GM21515 (cell line): ENCODE measurements around the gene ZCCHC9.
"Not testable (repeated sequence)": the region's sequence is repeated elsewhere in the genome, so short reads cannot be mapped to it uniquely, and the experiment has no call there.

Source experiments
- ATAC-seq: cut with Tn5 transposase; IDR thresholded peaks from one replicate; pipeline ENCODE4 v1.9.1; 2021; ENCODE audit not compliant: unreplicated experiment

The ZCCHC9 gene

DNA sequence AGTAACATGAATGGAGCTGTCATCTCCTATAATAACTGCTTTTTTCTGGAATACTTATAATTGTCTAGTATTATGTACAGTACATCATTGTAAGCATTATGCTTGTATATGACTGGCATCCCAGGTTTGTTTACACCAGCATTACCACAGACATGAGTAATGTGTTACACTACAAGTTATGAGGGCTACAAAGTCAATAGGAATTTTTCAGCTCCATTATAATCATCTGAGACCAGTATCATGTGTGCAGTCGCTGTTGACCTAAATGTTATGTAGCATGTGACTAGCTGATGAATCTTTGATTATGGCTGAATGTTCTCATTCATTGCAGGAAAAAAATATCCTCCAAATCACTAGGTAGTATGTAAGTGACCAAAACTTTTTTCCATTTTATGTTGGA lies 2.2 kb downstream of the ZCCHC9 start:
- ATAC-seq = no peak

DNA sequence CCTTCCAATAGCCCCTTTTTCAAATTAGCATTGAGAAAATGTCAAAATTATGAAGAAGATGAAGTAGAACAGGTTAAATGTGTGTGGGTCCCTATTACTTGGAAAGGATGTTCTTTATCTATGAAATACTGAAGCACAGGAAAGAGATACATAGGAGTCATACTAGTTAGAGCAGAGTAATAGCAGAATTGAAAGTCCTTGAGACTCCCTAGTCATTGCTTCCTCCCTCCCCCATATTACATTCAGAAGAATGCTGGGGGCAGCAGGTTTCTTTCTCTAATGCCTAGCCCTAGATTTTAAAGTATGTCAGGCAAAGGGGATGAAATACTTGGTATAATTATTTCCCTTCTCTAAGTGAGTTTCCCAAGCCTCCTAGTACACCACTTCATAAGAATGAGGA lies 4.4 kb downstream of the ZCCHC9 start:
- ATAC-seq = no peak

DNA sequence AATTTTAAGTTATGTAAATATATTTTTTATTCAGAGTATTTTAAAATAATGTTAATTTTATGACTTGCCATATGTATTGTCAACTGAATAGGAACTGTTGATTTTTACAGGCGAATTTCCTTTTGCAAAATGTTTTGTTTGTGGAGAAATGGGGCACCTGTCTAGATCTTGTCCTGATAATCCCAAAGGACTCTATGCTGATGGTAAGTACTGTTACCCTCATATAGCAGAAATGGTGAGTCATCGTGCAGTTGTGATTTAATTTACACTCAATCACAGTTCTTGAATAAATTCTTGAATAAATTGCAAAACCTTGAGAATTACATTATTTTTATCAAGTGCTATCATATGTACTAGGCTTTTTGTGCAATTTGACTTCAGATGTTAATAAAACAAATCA lies 7.4 kb downstream of the ZCCHC9 start:
- ATAC-seq = no peak

DNA sequence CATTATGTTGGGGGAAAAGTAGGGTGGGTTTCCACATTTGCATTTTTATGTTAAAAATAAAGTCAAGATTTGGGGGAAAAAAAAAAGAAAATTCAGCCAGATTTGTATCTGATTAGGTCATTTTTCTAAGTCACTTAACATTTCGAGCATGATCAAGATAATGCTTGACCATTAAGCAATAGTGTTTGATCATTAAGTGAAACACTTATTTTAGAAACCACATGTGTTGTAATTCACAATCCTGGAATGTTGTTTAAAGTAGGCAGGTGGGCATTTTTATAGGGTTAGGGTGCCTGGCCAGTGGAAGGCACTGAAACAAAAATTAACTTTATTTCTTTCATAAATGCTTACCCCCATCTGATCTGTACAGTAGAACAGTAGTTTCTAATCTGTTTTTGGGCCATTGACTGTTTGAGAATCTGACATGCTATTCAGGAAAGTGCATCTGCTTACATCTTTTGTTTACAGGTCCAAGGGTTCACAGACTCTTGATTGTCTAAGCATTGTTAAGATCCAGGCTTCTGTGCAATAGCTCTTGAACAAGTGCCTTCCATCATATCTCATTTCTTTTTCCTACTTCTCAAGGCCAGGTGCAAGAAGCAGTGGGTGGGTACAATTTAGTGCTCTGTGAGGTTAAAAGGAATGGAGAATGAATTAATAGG lies 9.1 kb downstream of the ZCCHC9 start:
- ATAC-seq = no peak

DNA sequence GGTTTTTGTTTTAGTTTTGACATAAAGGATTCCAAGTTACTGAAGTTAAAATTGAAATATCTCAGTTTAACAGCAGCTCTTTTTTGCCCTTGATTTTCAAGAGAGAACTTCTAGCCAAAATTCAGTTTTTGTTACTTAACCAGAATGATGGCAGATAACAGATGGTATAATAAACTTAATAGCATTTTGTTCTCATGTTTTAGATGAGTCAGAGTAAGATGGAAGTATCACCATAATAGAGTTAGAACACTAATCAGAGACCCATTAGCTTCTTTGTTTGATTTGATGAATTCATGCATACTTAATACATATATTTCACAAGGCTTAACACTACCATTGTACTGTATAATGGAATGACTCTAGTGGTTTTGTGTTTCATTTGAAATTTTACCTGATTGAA lies 11.9 kb downstream of the ZCCHC9 start:
- no peak for ATAC-seq

DNA sequence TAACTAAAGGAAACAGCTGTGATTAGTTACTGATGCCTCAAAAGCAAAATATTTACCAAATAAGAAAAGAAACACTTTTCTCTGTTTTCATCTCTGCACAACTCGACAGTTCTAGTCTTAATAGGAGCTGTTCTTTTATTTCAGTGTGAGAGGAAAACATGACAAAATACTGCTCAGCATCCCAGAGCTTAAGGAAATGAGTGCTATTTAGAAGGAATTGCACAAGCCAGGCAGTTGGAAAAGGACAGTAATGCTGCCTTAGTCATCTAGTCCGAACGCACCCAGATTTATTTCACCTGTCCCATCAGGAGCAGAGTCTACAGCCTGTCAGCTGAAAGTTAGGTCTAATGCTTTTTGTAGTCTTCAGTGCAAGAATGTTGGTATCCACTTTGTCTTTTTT lies 12.3 kb downstream of the ZCCHC9 start:
- no peak for ATAC-seq

DNA sequence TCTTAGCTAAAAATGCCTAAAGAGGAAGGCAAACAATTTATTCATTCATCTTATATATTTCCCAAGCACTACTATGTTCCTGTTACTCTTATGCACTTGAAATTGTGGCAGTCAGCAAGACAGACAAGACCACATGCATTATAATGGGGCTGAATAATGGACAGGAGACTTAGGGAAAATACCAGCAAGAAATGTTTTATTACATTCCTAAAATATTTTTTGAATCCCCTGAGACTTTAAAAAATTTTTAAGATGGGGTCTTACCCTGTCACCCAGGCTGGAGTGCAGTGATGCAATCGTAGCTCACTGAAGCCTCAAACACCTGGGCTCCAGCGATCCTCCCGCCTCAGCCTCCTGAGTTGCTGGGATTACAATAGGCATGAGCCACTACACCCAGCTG lies 13.2 kb downstream of the ZCCHC9 start:
- ATAC-seq = no peak

DNA sequence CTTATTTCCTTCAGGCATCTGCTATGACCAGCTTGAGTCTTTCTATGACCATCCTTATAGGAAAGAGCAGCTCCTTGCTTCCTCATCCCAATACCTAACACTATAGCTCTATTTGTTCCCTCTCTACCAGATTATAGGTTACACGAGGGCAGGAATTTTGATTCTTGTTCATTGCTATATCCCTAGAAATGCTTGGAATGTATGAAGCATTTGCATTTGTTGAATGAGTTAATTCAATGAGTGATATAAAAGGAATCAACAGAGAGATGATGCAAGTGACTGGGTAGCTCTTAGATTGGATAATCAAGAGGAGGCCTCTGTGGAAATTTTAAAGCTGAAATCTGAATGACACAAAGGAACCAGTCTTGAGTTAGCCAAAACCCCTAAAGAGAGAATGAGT lies 13.9 kb downstream of the ZCCHC9 start:
- no peak for ATAC-seq

DNA sequence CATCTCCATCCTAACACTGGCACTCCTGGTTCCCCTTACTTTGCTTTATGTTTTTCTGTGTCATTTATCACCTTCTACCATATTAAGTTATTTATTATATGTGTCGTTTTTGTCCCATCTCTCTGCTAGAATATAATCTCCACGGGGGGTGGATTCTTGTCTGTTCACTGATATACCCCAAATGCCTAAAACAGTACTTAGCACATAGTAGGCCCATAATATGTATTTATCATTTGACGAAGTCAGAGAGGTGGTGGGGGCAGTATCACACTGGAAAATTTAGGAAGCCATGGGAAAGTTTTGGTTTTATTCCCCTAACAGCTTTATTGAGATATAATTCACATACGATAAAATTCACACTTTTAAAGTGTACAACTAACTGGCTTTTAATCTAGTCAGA lies 14.4 kb downstream of the ZCCHC9 start:
- no peak for ATAC-seq

DNA sequence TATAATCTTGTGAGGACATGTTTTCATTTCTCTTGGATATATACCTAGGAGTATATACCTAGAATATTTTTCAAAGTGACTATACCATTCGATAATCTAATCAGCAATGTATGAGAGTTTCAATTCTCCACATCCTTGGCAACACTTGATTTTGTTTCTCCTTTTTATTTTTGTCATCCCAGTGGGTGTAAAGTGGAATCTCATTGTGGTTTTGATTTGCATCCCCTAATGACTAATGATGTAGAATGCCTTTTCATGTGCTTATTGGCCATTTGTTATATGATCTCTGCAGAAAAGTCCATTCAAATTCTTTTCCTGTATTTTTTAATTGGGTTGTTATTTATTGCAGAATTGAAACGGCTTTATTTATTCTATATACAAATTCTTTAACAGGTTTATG lies 15.2 kb downstream of the ZCCHC9 start:
- ATAC-seq = no peak

DNA sequence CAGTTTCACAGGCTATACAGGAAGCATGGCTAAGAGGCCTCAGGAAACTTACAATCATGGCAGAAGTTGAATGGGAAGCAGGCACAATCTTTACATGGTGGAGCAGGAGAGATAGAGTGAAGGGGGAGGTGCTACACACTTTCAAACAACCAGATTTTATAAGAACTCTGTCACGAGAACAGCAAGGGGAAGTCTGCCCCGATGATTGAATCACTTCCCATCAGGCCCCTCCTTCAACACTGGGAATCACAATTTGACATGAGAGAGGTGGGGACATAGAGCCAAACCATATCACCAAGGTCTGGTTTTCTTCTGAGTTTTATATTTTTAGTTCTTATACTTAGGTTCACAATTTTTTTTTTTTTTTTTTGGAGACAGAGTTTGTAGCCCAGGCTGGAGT lies 16.1 kb downstream of the ZCCHC9 start:
- no peak for ATAC-seq

DNA sequence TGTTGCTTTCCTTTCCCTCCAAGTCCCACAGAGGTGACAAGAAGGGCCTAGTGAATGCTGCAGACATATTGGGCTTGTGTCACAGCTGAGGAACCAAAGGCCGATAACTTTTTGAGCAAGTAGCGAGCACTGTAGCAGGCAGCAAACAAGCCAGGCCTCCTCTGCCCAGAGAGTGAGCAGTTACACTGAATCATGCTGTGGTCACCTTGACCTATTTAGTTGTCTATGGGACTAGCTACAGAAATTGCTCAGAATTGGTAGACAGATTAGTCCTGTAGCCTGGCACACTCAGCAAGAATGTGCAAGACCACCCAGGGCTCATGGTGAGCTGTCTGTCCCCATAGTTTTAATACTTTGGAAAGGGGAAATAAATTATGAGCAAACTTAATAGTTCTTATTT lies 25.2 kb downstream of the ZCCHC9 start:
- no peak for ATAC-seq

DNA sequence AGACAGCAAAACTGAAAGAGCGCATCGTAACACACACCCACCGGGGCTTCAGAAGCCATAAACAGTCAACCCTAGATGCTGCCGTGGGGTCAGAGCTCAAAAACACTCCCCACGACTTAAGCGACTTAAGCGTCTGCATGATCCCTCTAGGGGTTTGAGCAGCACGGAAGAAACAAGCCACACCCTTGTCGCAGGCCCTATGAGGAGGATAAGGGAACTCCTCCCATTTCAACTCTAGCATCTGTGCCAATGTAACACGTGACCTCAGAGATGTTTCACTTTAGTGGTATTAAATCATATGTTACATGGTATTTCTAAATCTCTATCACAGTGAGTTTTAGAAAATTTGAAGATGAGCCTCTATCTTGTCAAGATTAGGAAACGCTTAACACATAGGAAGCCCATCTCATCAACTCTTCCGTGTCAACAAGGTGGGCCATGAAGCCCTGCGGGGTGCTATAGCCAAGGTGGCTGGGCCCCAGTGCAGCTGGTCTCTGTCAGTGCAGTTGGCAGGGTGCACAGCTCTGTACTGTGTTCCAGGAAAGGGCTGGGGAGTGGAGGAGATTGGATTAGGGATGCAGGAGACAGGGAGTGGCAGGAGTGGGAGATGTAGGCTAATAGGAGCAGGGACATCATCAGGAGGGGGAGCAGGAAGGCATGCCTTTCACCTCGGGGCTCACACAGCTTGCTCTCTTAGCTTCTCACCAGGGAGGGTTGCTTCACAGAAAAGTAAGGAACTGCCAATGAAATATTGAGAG lies 33.1 kb downstream of the ZCCHC9 start:
- ATAC-seq = no peak

DNA sequence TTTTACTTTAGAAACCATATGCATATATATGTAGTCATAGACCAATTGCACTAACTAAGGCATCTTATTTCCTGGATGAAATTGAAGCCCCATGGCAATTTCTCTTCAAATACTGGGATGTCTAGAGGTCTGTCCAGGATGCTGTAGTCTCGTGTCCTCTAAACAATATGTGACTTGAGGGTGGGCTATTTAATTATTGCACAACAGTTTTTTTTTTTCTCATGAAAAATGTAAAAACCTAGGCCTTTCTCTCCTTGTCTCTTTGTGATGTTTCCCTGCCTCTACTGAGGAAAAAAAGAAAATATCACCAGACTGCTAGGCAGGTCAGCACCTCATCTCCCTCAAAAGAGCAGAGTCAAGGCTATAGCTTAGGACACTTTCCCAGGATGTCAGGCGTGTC lies 34.6 kb downstream of the ZCCHC9 start:
- no peak for ATAC-seq

DNA sequence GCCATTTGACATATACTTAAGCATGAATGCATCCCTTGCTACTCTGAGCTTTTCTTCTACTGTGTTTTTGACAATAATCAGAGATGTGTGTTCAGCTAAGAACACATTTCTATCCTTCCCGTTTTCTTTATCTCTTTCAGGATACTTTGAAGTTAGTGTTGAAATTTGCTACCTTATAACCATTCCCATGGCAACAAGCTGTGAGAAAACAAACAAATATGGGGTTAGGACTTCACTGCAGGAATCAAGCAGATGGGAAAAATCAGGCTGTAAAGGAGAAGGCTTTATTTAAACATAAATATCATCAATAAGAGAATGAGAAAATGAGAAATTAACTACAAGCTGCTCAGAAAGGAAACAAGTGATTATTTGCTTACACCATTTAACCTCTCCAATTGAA lies 35.2 kb downstream of the ZCCHC9 start:
- ATAC-seq = no peak

DNA sequence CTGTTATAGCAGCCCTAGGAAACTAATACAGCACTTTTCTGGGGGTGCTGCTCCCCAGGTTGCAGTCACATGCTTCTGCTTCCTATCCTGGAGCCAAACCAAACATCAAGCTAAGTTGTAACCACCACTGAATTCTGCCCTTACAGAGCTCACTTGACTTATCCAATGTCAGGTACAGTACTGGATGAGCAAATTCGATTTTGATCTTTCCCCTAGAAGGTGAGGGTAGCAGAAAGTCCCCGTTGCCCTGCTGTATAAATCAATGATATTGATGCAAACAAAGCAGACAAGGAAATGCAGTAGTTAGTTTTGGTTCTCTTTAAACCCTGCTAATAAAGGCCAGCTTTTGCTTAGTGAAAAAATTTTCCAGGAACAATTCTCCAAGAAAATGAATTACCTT lies 36.4 kb downstream of the ZCCHC9 start:
- no peak for ATAC-seq

DNA sequence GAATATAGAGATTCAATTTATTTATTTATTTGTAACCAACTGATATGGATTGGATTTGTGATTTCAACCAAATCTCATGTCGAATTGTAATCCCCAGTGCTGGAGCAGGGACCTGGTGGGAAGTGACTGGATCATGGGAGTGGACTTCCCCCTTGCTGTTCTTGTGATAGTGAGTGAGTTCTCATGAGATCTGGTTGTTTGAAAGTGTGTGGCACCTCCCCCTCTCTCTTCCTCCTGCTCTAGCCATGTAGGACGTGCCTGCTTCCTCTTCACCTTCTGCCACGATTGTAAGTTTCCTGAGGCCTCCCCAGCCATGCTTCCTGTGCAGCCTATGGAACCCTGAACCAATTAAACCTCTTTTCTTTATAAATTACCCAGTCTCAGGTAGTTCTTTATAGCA lies 36.8 kb downstream of the ZCCHC9 start:
- not testable (repeated sequence) for ATAC-seq

DNA sequence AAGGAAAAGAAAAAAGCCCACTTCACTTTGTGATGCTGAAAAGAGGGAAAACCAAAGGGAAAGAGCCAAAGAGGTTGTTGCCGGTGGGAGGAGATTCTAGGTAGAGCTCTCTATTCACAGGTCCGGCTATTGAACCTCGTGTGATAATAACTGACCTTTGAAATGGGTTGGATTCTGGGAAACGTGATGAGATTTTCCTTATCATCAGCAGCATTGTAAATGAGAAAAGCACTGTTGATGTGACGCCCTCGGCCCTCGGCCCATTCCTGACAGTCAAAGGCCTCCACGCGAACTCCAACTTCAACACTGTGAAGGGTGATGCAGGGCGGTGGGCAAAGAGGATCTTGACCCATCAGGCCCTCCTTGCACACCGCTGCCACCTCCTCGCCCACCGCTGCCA lies 43.3 kb downstream of the ZCCHC9 start:
- ATAC-seq = no peak

DNA sequence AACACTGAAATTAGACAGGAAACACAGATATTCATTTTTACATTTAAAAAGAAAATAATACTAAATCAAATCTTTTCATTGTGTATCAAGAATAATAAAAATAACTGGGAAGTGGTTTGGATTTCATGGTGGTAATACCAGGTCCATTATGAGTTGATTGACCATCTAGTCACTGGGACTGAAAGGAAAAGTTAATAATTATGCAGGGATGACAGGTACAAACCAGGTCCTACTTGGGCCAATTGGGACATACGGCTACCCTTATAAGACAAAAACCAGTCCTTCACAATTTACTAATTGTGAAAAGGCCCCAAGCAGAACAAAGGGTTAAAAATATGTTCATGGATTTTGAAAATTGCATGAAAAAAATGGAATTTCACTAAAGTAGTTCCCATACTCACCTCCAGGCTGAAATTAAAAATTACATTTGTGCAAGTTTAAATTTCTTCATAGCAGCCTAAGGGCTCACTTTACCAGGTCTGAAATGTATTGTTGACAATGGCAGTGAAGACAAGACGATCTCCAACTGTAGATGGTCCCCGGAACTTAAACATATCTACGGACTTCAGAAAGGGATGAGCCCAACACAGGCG lies 44.1 kb downstream of the ZCCHC9 start:
- no peak for ATAC-seq

DNA sequence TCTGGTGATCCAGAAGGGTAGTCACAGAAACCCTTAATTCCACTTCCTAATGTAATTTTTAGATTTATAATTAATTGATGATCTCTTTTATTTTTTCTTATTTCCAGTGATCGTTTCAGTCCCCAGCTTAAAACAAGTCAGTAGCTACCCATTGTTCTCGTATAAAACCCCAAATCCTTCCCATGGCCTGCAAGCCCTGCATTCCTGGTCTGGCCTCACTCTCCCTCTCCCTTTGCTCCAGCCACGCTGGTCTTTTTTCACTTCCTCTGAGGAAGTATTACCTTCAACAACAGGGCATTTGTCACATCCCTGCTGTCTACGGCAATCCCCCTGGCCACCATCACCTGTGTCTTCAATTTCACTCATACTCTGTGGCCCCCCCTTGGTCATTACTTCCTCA lies 47.8 kb downstream of the ZCCHC9 start:
- ATAC-seq = no peak

DNA sequence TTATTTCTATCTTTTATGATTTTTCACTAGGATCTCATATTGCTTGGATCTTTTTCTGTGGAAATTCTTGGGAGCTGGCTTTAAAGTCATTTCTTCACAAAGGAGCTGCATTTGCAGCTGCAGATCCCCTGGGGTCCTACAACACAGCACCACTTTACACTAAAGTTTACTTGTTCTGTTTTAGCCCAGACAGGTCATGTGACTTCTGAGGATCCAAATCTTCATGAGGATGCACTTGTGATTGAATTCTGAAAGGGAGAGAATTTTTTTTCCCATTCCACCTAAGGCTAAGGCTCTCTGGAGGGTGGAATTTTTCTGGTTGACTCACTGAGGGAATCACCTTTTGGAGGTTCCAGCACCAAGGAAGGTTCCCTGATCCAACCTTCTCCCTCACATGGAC lies 49.1 kb downstream of the ZCCHC9 start:
- ATAC-seq = no peak

DNA sequence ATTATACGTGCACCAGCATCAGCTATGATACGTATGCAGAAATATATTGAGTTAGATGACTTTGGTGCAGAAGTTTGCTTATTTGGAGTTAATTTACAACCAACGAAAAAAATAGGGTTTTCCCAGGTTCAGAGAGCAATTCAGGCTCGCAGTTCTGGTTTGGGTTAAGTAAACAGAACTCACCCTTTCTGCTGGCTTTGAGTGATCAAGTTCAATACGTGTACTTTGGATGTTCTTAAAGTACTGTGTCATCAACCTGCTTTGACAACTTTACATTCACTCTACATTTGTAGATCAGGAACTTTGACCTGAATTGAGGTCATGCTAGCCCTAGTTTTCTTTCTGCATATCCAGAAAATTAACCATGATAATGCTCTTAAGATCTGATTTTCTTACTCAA lies 51.8 kb downstream of the ZCCHC9 start:
- ATAC-seq = no peak

DNA sequence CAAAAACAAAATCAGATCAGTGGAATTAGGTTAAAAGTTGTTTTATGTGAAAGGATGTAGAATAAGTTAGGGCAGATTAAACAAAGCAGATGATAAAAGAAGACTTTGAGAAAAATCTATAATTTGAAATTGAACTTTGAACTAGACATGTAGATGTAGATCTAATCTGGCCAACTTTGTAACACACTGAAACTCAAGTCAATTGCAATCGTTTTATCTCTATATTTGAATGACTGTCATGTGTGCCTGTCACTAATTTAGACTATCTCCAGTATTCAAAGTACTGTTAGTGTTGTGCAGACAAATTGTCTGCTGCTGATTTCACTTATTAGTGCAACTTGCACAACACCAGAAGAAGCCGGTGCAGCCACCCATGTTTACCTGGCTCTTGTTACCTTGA lies 52.7 kb downstream of the ZCCHC9 start:
- ATAC-seq = no peak
